DMS79 treated with DMSO at 0.1 percent for 48 hours (cell line): ENCODE data around the gene PARP4.
"Not testable (repeated sequence)": the region's sequence is repeated elsewhere in the genome, so short reads cannot be mapped to it uniquely, and the experiment has no call there.

Experiments
- DNase-seq: peaks from one replicate; lab custom pipeline; 2025; lab: John Stamatoyannopoulos, UW

PARP4 gene

GRCh38 chr13:24505756-24506155 lies 6.8 kb downstream of the PARP4 start:
- DNase-seq, result no peak

GRCh38 chr13:24505256-24505655 lies 7.3 kb downstream of the PARP4 start:
- DNase-seq, result no peak

GRCh38 chr13:24503379-24503696 lies 9.2 kb downstream of the PARP4 start:
- DNase-seq, result no peak

GRCh38 chr13:24502533-24503378 lies 9.8 kb downstream of the PARP4 start:
- DNase-seq, result no peak

GRCh38 chr13:24500977-24501376 lies 11.6 kb downstream of the PARP4 start:
- DNase-seq, result no peak

- no peak for DNase-seq
These were observed 14.8 kb downstream of the PARP4 start for GRCh38 chr13:24497742-24498141.

GRCh38 chr13:24496295-24496694 lies 16.3 kb downstream of the PARP4 start:
- DNase-seq, result not testable (repeated sequence)

GRCh38 chr13:24495151-24495729 lies 17.3 kb downstream of the PARP4 start:
- DNase-seq, result no peak

- no peak for DNase-seq
These were observed 19.2 kb downstream of the PARP4 start for GRCh38 chr13:24493356-24493755.

GRCh38 chr13:24491845-24492244 lies 20.7 kb downstream of the PARP4 start:
- DNase-seq, result no peak

- DNase-seq, result no peak
These were observed 22.9 kb downstream of the PARP4 start for GRCh38 chr13:24489721-24490120.

GRCh38 chr13:24488092-24488491 lies 24.5 kb downstream of the PARP4 start:
- not testable (repeated sequence) for DNase-seq

GRCh38 chr13:24486017-24486657 lies 26.4 kb downstream of the PARP4 start:
- DNase-seq, result not testable (repeated sequence)

- DNase-seq, result no peak
These were observed 38.9 kb downstream of the PARP4 start for GRCh38 chr13:24473686-24474085.

- DNase-seq, result not testable (repeated sequence)
These were observed 40.4 kb downstream of the PARP4 start for GRCh38 chr13:24472129-24472528.

- DNase-seq, result no peak
These were observed 49.5 kb downstream of the PARP4 start for GRCh38 chr13:24463078-24463477.

- no peak for DNase-seq
These were observed 52.3 kb downstream of the PARP4 start for GRCh38 chr13:24460256-24460655.

- no peak for DNase-seq
These were observed 52.9 kb downstream of the PARP4 start for GRCh38 chr13:24459726-24460125.

GRCh38 chr13:24459234-24459633 lies 53.3 kb downstream of the PARP4 start:
- DNase-seq, result no peak

GRCh38 chr13:24458736-24459135 lies 53.8 kb downstream of the PARP4 start:
- DNase-seq, result no peak

GRCh38 chr13:24456396-24456795 lies 56.2 kb downstream of the PARP4 start:
- DNase-seq, result no peak

- DNase-seq, result no peak
These were observed 58.5 kb downstream of the PARP4 start for GRCh38 chr13:24454056-24454455.

- no peak for DNase-seq
These were observed 60.5 kb downstream of the PARP4 start for GRCh38 chr13:24452044-24452443.
